ENCODE data around the gene SPOCD1.

SPOCD1 gene

DNA sequence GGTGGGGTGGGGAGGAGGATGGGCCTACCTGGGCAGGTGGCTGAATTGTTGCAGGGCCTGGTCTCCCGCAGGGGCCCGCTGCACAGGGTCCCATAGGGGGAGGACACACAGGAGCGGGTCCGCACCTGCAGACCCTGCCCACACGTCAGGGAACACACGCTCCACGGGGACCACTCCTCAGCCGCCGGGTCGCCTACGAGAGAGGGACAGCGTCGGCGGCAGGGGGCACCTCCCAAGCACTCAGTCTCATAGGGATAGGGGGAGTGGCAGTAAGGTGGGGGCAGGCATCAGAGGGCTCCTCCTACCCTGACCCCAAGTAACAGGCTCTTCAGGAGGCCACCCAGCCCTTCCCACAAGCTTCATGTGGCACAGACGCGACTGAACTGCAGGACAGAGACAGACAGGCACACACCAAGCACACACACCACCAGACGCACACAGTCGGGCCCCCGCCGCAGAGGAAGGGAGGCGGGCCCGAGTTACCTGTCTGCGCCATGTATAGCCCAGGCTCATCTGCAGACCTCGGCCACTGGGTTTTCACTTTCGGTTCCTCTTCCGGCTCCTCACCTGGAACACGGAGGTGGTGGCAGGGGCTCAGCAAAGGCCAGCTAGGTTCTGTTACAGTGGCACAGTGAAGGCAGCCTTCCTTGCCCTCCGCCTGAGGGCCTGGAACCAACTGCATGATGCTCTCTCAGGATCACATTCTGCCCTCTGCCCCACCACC lies 71.5 kb downstream of the SPOCD1 start:
- in situ Hi-C loops (cut with MboI; ENCODE audit: low sequenced_read_pairs): no loop called here

DNA sequence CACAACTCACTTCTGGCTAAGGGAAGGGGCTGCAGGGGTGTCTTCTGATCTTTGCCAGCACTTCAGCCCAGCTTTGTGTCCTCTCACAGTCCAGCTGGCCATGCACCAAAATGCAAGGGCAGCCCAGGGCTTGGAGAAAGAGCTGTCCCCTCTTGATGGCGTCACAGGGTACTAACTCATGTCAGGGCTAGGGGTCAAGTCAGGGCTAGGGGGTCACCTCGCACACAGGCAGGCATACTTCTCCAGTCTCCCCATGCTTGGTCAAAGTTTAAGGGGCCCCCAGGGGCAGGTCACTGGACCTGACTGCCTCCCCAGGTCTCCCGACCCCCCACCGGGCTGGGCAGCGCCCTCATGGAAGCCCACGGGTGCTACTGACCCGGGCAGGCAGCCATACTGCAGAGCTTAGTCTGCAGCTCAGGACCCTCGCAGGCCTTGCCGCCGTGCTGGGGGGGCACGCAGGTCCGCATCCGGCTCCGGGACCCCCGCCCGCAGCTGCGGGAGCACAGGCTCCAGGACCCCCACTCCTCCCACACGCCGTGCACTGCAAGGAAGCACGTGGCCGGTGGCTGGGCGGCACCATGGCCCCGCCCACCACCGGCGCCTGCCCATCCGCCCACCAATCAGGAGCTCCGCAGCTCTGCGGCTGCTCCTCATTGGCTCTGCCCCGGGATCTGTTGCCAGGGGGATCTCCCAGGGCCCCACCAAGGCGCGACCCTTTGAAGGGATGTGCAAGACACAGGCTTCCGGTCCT lies 73.2 kb downstream of the SPOCD1 start:
- in situ Hi-C loops (cut with MboI; ENCODE audit: low sequenced_read_pairs): no loop called here
